Thymus (tissue), 11 donors: ENCODE data around the gene HOXA13. TPM values are rescaled to one million over a fixed set of nuclear protein-coding genes. Genes with fewer than 3 reads are reported as not detected.

ENCODE experiments used
- DNase-seq, 9 donors: peaks; one replicate each; pipeline ENCODE4 v3.0.0-alpha.2; 2013; ENCODE audit warnings: low spot score in 9 of 9, low read depth in 6 of 9, missing footprints in 1 of 9
- H3K27ac ChIP-seq, 2 donors: one replicate each; pipeline ENCODE4 v1.5.1; 2013; ENCODE audit warnings: control low read depth in 1 of 2, low read depth in 1 of 2, low read length in 1 of 2, mild to moderate bottlenecking in 1 of 2, moderate library complexity in 1 of 2
- H3K27me3 ChIP-seq, 2 donors: one replicate each; pipeline ENCODE4 v1.5.1; 2013; ENCODE audit warnings: low read length in 1 of 2; ENCODE audit not compliant: control insufficient read depth in 2 of 2, insufficient read depth in 1 of 2
- H3K36me3 ChIP-seq, 2 donors: one replicate each; pipeline ENCODE4 v1.5.1; 2013; ENCODE audit warnings: low read length in 1 of 2, mild to moderate bottlenecking in 1 of 2, moderate library complexity in 1 of 2; ENCODE audit not compliant: control insufficient read depth in 2 of 2, insufficient read depth in 2 of 2
- H3K4me1 ChIP-seq, 2 donors: one replicate each; pipeline ENCODE4 v1.5.1; 2013; ENCODE audit warnings: low read length in 2 of 2; ENCODE audit not compliant: control insufficient read depth in 2 of 2, insufficient read depth in 2 of 2
- H3K4me3 ChIP-seq, 2 donors: one replicate each; pipeline ENCODE4 v1.5.1; 2013; ENCODE audit warnings: low read length in 2 of 2, control low read depth in 1 of 2, mild to moderate bottlenecking in 1 of 2
- H3K9me3 ChIP-seq, 2 donors: one replicate each; pipeline ENCODE4 v1.5.1; 2013; ENCODE audit warnings: low read length in 1 of 2, mild to moderate bottlenecking in 1 of 2; ENCODE audit not compliant: control insufficient read depth in 2 of 2, insufficient read depth in 1 of 2
- WGBS: extraction: QIAGEN DNeasy Blood & Tissue Kit; methylation state at CpG from one replicate; pipeline ENCODE4 v1.1.7; 2013; 5-methylcytosine and 5-hydroxymethylcytosine counted together
- polyA plus RNA-seq: library from polyadenylated mRNA; stranded (reverse); fragments of 200-250 nt; gene quantifications from one replicate; pipeline ENCODE4 v1.2.3, GENCODE V29; 2013
- total RNA-seq: library from RNA; stranded (reverse); fragments of 120-200 nt; gene quantifications from one replicate; pipeline ENCODE4 v1.2.4, GENCODE V29; 2013
- donor health status: healthy.

Gene HOXA13
- total and polyA plus RNA-seq, 2 donors, result 0.02 TPM; not detected in 1

DNA sequence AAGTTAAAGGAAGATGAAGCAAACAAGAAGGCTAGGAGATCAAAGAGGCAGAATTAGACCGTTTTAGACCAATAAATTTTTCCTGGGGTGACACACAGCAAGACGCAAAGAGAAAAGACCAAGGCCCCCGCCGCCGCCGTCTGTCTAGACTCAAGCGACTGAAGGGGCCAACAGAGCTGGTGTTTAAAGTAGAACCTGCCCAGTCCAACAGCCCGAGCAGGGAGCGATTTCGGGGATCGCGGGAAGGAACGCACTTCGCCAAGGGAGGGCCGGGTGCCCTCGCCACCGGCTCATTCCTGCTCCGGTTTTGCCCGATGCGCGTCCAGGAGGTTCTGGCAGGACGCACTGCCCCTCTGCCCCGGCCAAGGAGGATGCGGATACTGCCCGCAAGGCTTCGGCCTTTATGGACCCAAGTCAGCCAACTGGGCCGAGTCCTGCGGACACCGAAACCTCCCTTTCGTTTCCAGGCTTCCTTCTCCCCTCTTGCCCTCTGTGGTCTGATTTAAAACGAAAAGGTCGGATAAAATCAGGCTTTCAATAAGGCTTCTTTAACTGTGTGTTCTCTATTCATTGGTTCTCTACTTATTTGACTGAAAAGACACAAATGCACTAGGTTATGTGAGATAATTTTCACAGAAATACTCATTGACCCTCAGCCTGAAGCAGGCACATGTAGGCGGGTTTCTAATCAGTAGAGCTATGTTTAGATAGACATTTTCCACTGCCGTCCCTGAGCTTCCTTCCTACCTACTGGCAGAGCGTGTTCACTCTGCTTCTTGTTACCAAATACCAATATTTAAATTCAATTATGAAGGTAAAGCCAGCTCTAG is 41.2 kb downstream of the HOXA13 start:
- Histone ChIP-seq H3K36me3 (peaks cover 0 to 3% of the 10 kb centered on the region in 2 donors), H3K9me3 (peaks cover 3 to 25% of the 10 kb centered on the region in 2 donors), H3K27me3 (peaks cover 93 to 100% of the 10 kb centered on the region in 2 donors), H3K4me3 (no peak overlapping the region), H3K4me1 (peaks cover 26 to 54% of the 10 kb centered on the region in 2 donors), H3K27ac (peak overlapping the region in 1 of 2 donors; percentile 8)
- WGBS, result 24% methylated on average over 35 of the region's 35 CpGs
- no peak for DNase-seq

- H3K4me3 ChIP-seq, result no peak overlapping the region
- 6% methylated on average over 30 of the region's 30 CpGs for WGBS
- no peaks in the 10 kb centered on the region for H3K36me3 ChIP-seq
- DNase-seq, result peak in 1 of 9 donors; percentile 41
- no peak overlapping the region for H3K27ac ChIP-seq
- peaks cover 94 to 100% of the 10 kb centered on the region in 2 donors for H3K27me3 ChIP-seq
- H3K4me1 ChIP-seq, result peaks cover 26 to 51% of the 10 kb centered on the region in 2 donors
- peaks cover 3 to 26% of the 10 kb centered on the region in 2 donors for H3K9me3 ChIP-seq
Measured at GRCh38 chr7:27157702-27158431, 42.0 kb downstream of the HOXA13 start.

- Histone ChIP-seq H3K9me3 (peaks cover 3 to 31% of the 10 kb centered on the region in 2 donors), H3K4me3 (peak overlapping the region in 1 of 2 donors; percentile 60), H3K36me3 (no peaks in the 10 kb centered on the region), H3K4me1 (peaks cover 30 to 55% of the 10 kb centered on the region in 2 donors), H3K27ac (no peak overlapping the region), H3K27me3 (peaks cover 96 to 100% of the 10 kb centered on the region in 2 donors)
- 7% methylated on average over 30 of the region's 30 CpGs for WGBS
- DNase-seq, result peak in 1 of 9 donors; percentile 37
Measured at GRCh38 chr7:27156916-27157701, 42.8 kb downstream of the HOXA13 start.

DNA sequence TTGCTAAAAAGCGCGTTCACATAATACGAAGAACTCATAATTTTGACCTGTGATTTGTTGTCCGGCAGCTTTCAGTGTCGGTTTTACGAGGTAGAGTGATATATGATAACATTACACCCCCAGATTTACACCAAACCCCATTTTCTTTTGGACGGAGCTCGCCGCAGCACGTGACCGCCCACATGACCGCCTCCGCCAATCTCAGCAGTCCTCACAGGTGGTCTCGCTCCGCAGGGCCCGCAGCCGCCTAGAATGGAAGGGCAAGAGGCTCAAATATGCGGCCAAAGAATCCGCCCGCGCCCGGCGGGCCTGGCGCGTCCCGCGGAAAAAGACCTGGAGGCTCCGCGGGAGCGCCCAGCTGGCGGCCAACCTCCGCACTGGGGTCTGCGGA is 43.4 kb downstream of the HOXA13 start, which contains the start of gene HOXA7:
HOXA7 (minus strand) TSS at position 168 of the 391 bp plus-strand sequence; CDS start at position 38, 130 bp downstream.
- no peak within 1 kb of the TSS for H3K27ac ChIP-seq
- H3K36me3 ChIP-seq, result no peaks in the 10 kb centered on the region
- under 1% methylated on average over 33 of the region's 33 CpGs for WGBS
- H3K9me3 ChIP-seq, result peaks cover 3 to 37% of the 10 kb centered on the region in 2 donors
- H3K4me3 ChIP-seq, result peak within 1 kb of the TSS; percentile 46 to 60
- H3K4me1 ChIP-seq, result peaks cover 30 to 61% of the 10 kb centered on the region in 2 donors
- H3K27me3 ChIP-seq, result peaks cover 94 to 100% of the 10 kb centered on the region in 2 donors
- peak in 1 of 9 donors; percentile 58 for DNase-seq

DNA sequence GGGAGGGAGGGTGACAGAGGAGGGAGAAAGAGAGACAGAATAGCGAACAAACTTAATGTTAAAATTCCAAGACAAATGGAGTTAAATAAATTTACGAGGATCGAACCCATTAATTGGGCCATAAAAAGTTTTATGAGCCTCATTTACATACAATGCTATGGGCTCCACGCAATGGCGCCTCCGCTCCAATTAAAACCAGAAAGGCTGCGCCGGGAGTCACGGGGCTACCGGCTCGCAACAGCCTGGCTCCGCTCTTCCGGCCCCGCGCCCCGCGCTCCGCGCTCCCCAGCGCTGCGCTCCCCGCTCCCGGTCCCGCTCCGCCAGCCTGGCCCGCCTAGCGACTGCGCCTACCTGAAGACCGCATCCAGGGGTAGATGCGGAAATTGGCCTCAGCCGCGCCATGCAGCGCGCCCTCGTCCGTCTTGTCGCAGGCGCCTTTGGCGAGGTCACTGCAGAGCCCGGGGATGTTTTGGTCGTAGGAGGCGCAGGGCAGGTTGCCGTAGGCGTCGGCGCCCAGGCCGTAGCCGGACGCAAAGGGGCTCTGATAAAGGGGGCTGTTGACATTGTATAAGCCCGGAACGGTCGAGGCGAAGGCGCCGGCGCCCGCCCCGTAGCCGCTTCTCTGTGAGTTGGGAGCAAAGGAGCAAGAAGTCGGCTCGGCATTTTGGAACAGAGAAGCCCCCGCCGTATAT is 43.9 kb downstream of the HOXA13 start:
- H3K4me1 ChIP-seq, result peaks cover 32 to 62% of the 10 kb centered on the region in 2 donors
- peak in 1 of 9 donors; percentile 65 for DNase-seq
- WGBS, result 1% methylated on average over 63 of the region's 63 CpGs

GRCh38 chr7:27154901-27155815 is 44.7 kb downstream of the HOXA13 start:
- WGBS, result 9% methylated on average over 48 of the region's 48 CpGs
- H3K36me3 ChIP-seq, result no peaks in the 10 kb centered on the region
- H3K4me1 ChIP-seq, result peaks cover 27 to 61% of the 10 kb centered on the region in 2 donors
- no peak overlapping the region for H3K27ac ChIP-seq
- peaks cover 94 to 100% of the 10 kb centered on the region in 2 donors for H3K27me3 ChIP-seq
- peak overlapping the region in 1 of 2 donors; percentile 60 for H3K4me3 ChIP-seq
- DNase-seq, result peak in 1 of 9 donors; percentile 62
- peaks cover 3 to 48% of the 10 kb centered on the region in 2 donors for H3K9me3 ChIP-seq

More for the DNA sequence above, 43.9 kb downstream of the HOXA13 start:
- Histone ChIP-seq H3K27ac (no peak overlapping the region), H3K36me3 (no peaks in the 10 kb centered on the region), H3K9me3 (peaks cover 3 to 43% of the 10 kb centered on the region in 2 donors), H3K4me3 (peak overlapping the region; percentile 46 to 60), H3K27me3 (peaks cover 95 to 100% of the 10 kb centered on the region in 2 donors)

DNA sequence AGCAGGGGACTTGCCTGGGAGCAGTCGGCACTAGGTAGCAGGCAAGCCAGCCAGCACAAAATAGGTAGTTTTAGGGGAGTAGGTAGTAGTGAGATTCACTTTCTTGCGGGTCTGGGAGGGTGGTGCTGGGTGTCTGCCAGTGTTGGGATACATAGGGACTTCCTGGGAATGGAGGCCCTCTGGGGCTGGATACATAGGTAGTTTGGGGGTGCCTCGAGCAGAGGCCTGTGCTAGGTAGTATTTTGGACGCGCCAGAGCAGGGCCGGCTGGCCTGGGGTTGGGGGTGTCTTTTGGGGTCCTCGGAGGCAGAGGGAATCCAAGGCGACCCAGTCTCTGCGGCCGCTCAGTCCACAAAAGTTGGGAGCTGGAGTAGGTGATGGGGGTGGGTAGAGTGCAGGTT is 45.5 kb downstream of the HOXA13 start:
- Histone ChIP-seq H3K27ac (no peak overlapping the region), H3K27me3 (peaks cover 94 to 100% of the 10 kb centered on the region in 2 donors), H3K9me3 (peaks cover 3 to 45% of the 10 kb centered on the region in 2 donors), H3K4me1 (peaks cover 26 to 59% of the 10 kb centered on the region in 2 donors), H3K36me3 (no peaks in the 10 kb centered on the region), H3K4me3 (no peak overlapping the region)
- no peak for DNase-seq
- 87% methylated on average over 10 of the region's 10 CpGs for WGBS
